ENCODE data around the gene UBA3.

The UBA3 gene

DNA sequence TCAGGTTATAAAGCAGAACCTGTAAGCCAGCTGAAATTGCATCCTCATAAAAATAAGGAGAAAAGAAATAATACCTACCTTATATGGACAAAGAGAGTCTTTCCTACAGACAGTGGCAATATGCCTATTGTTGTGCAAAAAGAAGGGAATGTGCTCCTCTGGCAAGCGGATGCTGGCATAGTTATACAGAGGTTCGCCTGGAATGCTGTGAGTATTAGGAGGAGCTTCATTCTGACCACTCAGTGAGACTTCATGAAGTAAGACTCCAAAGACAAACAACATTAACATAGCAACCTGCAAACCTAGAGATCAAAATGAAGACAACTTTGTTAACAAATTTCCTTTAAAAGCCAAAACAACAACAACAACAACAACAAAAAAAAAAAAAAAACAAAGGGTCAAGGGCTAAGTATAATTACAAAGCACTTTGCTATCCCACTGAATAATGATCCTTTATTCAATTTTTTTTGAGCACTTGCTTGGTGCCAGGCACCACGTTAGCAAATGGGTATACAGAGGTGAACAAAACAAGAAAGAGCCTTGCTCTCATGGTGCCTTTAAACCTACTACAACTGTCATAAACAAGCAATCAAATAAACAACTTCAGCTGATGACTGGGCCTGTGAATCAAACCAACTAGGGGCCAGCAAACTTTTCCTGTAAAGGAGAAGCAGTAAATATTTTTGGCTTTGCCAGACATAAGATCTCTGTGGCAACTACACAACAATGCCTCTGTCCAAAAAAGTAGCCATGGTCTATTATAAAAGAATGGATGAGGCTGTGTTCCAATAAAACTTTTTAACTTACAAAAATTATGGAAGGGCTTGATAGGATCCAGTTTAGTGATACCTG, 70.4 kb downstream of the UBA3 start:
- no peak for DNase-seq

DNA sequence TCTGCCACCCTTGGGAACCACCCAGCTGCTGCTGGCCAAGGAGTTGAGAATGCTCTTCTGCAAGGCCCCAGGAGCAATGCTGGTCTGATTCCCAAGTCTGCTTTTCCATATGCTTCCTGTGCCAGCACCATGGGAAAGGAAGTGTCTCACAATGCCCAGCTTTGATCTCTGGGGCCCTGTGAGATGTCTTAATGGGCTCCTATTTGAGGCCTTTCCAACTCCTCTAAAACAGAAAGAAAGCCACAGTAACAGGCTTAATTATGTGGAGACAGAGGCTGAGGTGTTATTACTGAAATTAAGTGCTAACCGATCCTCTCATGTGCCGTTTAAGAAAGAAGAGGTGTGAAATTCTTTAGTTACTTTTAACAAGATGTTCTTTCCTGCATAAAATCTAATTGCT, 71.2 kb downstream of the UBA3 start:
- DNase-seq: no peak

DNA sequence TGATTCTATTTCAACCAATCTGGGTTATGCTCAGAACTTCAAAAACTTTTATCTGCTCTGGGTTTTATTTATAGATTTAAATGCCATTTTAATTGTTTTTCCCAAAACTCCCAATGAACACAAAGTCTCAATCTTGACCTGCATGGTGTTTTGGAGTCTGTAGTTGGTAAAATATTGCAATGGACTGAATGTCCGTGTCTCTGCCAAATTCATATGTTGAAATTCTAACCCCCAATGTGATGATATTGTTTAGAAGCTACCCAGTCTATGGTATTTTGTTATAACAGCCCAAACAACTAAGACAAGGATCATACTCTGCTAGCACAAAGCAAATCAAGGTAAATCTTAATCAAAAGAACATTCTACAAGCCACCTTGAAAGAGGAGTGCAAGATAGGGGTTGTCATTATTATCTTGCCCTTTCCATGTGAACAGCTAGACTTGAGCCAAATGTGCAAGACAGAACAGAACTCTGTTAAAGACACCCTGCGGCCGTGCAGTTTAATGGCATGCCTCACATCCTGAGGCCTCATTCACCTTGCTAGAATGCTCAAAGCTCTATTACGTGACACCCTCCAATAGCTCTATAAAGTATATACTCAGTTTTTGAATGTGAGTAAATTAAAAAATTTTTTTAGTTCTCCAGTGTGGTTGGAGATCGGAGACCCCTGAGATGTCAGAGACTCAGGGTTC, 74.2 kb downstream of the UBA3 start:
- no peak for DNase-seq

DNA sequence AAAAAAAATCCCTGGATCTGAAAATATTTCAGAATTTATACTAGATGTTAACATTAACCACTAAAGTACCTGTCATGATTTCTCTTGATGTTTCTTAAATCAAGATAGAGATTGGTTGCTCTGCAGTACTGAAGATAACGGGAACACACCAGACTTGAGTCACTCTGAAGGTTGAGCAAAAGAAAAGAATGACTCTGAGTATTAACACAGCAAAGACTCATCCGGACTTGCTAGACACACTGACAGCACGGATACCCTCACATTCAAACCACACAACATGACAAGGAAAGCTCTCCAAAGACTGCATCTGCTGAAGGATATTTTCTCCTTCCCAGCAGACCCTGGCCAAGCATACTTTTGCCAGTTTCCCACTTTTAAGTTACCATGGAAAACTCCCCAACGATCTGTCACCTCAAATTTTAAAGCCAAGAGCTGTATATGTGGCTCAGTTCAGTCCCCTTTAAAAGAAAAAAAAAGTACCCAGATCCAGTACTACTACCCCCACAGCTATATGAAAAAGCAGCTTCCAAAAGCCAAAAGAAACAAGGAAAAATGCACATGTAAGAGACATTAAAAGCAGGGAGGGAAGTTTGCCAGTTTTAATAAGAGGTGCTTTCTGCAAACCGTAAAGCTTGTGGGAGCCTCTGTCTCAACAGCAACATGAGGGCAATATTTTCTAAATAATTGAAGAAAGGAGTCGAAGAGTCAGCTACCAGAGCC, 74.9 kb downstream of the UBA3 start:
- no peak for DNase-seq
